ENCODE data around the gene LEMD3. TPM values are rescaled to one million over a fixed set of nuclear protein-coding genes. Genes with fewer than 3 reads are reported as not detected.

LEMD3 gene
- total and polyA plus RNA-seq, 2 of the 8 experiments (the other 6 are each of a cell fraction or from before 2014, with no cell fraction given) = 5.8 to 33.2 TPM

DNA sequence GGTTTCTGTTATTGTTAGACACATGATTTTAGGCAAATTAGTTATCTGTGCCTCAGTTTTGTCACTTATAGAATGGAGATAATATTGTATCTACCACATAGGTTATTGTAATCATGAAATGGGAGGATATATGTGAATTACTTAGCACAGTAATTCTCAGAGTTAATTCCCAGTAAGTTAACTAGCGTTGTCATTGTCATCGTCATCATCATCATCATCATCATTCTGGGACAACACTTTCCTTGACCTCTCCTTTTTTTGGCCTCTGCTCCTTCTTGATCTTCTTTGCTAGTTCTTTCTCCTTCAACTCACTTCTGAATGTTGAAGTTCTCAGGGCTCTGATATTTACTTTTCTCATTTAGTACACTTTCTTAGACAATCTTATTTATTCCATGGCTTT is 122.9 kb downstream of the LEMD3 start:
- H2AFZ ChIP-seq (ENCODE audit: low read length) = no peak overlapping the region
- no peak overlapping the region for H4K8ac ChIP-seq (ENCODE audit: extremely low read depth, insufficient read depth, low read length)
- no peak overlapping the region for H3K18ac ChIP-seq (ENCODE audit: extremely low read depth, low read length)
- H3K4me1 ChIP-seq (replicated peaks in 1 of 4; ENCODE audit: control insufficient read depth in 3 of 4, insufficient read depth in 4 of 4, low read length in 3 of 4) = no peaks in the 10 kb centered on the region
- FAIRE-seq (no peak), DNase-seq (ENCODE audit: low read depth in 1 of 2, low spot score in 2 of 2) (no peak)
- TF ChIP-seq TAF7 (optimal IDR thresholded peaks at IDR 0.05; ENCODE audit: borderline replicate concordance, low read depth, low read length) (no peak), EZH2 (IDR thresholded peaks at IDR 0.05; ENCODE audit: low read depth, low read length, severe bottlenecking) (no peak), SRF (IDR thresholded peaks at IDR 0.05; ENCODE audit: low read depth, low read length) (no peak), MAFK (IDR thresholded peaks at IDR 0.05; ENCODE audit: low read depth, low read length) (no peak)
- H3K56ac ChIP-seq (replicated peaks; ENCODE audit: insufficient read length, low read depth, low read length) = no peak overlapping the region
- no peak overlapping the region for H2BK20ac ChIP-seq (ENCODE audit: low read length)
- H4K5ac ChIP-seq (ENCODE audit: insufficient read length, low read depth, low read length) = no peak overlapping the region
- CTCF ChIA-PET (ENCODE audit: partially characterized antibody) = interaction anchor here (0.6 to 3.1 kb wide), 3 partner anchors 9 to 717 kb away, joined by 3 to 14 read pairs (median 4); no protein-coding TSS in a partner anchor
- no peak overlapping the region for H3K27ac ChIP-seq (ENCODE audit: low read depth, low read length)
- no peak overlapping the region for H2BK120ac ChIP-seq (replicated peaks; ENCODE audit: low read depth, low read length)
- POLR2A ChIA-PET (ENCODE audit: partially characterized antibody) = no interaction called here
- no peak overlapping the region for H3K14ac ChIP-seq (ENCODE audit: insufficient read length)
- H3K9ac ChIP-seq (replicated peaks in 1 of 4; ENCODE audit: extremely low read depth in 1 of 4, low read depth in 3 of 4, low read length in 3 of 4) = no peak overlapping the region
- H2AK5ac ChIP-seq (ENCODE audit: low read depth, low read length) = no peak overlapping the region
- no peaks in the 10 kb centered on the region for H3K23me2 ChIP-seq (ENCODE audit: low read depth, low read length)
- H4K91ac ChIP-seq (replicated peaks; ENCODE audit: insufficient read length, low read length) = no peak overlapping the region
- 88% methylated on average over 2 of the region's 2 CpGs; no CpG with 5 or more reads in 1 of the 2 experiments for WGBS, 2 experiments (ENCODE audit: extremely low coverage in 1 of 2, insufficient coverage in 1 of 2, insufficient read length in 1 of 2, insufficient replicate concordance in 2 of 2, low coverage in 1 of 2, low lambda C conversion rate in 2 of 2, missing lambda C conversion rate in 1 of 2)
- no peaks in the 10 kb centered on the region for H3K36me3 ChIP-seq (ENCODE audit: control insufficient read depth in 2 of 4, insufficient read depth in 4 of 4, low read length in 3 of 4)
- no peak overlapping the region for H3K4ac ChIP-seq (replicated peaks; ENCODE audit: insufficient read length, low read depth, low read length)
- H3K27me3 ChIP-seq (replicated peaks in 1 of 4; ENCODE audit: control insufficient read depth in 3 of 4, extremely low read depth in 1 of 4, insufficient read depth in 3 of 4, low read length in 3 of 4) = no peaks in the 10 kb centered on the region
- H3K4me2 ChIP-seq (ENCODE audit: insufficient read depth in 1 of 2, low read depth in 2 of 2, low read length in 2 of 2) = no peak overlapping the region
- no peaks in the 10 kb centered on the region for H3K79me2 ChIP-seq (ENCODE audit: control insufficient read depth in 1 of 2, insufficient read depth in 2 of 2, low read length in 2 of 2)
- H3K23ac ChIP-seq (ENCODE audit: insufficient read length) = no peak overlapping the region
- H2BK15ac ChIP-seq (ENCODE audit: low read length) = no peak overlapping the region
- H3K9me3 ChIP-seq (ENCODE audit: insufficient read depth in 2 of 2, low read depth in 1 of 2, low read length in 1 of 2) = no peaks in the 10 kb centered on the region
- H3K79me1 ChIP-seq (ENCODE audit: low read depth, low read length) = no peaks in the 10 kb centered on the region
- no peak overlapping the region for H3K4me3 ChIP-seq (ENCODE audit: extremely low read depth in 1 of 4, insufficient read depth in 2 of 4, low read depth in 3 of 4, low read length in 4 of 4)
- H2BK5ac ChIP-seq (ENCODE audit: low read depth, low read length) = no peak overlapping the region
- no peak overlapping the region for H2BK12ac ChIP-seq (ENCODE audit: low read depth, low read length)
- no peaks in the 10 kb centered on the region for H4K20me1 ChIP-seq (replicated peaks in 1 of 2; ENCODE audit: control insufficient read depth in 1 of 2, insufficient read depth in 2 of 2, low read length in 2 of 2)

All from H1 (cell line).